Type B pancreatic cell (in vitro differentiated cells): ENCODE measurements around the gene RAB3B. TPM values are rescaled to one million over a fixed set of nuclear protein-coding genes. Genes with fewer than 3 reads are reported as not detected.

ENCODE experiments used
- DNase-seq: peaks from one replicate; pipeline ENCODE4 v3.0.0; 2021; ENCODE audit warnings: mixed read lengths; ENCODE audit not compliant: unreplicated experiment; ENCODE audit errors: extremely low spot score
- H3K27ac Mint-ChIP-seq: 2 replicates; pipeline ENCODE4 v1.8.0; 2021; ENCODE audit warnings: mild to moderate bottlenecking, mixed read lengths
- H3K27me3 Mint-ChIP-seq: 2 replicates; pipeline ENCODE4 v1.8.0; 2021; ENCODE audit warnings: mixed read lengths
- H3K36me3 Mint-ChIP-seq: 2 replicates; pipeline ENCODE4 v1.8.0; 2021; ENCODE audit warnings: mixed read lengths
- H3K4me1 Mint-ChIP-seq: one replicate; pipeline ENCODE4 v1.8.0; 2021; ENCODE audit warnings: mixed read lengths; ENCODE audit not compliant: unreplicated experiment
- H3K4me3 Mint-ChIP-seq: 2 replicates; pipeline ENCODE4 v1.8.0; 2021; ENCODE audit warnings: mild to moderate bottlenecking, mixed read lengths
- H3K9me3 Mint-ChIP-seq: 2 replicates; pipeline ENCODE4 v1.8.0; 2021; ENCODE audit warnings: mixed read lengths
- CTCF ChIP-seq: fragments of 200-600 bp; sonication (generic); conservative IDR thresholded peaks from 2 replicates; pipeline ENCODE4 v1.5.0; 2021; ENCODE audit warnings: antibody characterized with exemption, mild to moderate bottlenecking
- total RNA-seq: library from RNA; stranded (reverse); gene quantifications from 2 replicates; pipeline ENCODE4 v1.2.1, GENCODE V29; 2021; ENCODE audit warnings: low replicate concordance

The RAB3B gene
- total RNA-seq, 1 donor from 2014 or later: 16.9 TPM

DNA sequence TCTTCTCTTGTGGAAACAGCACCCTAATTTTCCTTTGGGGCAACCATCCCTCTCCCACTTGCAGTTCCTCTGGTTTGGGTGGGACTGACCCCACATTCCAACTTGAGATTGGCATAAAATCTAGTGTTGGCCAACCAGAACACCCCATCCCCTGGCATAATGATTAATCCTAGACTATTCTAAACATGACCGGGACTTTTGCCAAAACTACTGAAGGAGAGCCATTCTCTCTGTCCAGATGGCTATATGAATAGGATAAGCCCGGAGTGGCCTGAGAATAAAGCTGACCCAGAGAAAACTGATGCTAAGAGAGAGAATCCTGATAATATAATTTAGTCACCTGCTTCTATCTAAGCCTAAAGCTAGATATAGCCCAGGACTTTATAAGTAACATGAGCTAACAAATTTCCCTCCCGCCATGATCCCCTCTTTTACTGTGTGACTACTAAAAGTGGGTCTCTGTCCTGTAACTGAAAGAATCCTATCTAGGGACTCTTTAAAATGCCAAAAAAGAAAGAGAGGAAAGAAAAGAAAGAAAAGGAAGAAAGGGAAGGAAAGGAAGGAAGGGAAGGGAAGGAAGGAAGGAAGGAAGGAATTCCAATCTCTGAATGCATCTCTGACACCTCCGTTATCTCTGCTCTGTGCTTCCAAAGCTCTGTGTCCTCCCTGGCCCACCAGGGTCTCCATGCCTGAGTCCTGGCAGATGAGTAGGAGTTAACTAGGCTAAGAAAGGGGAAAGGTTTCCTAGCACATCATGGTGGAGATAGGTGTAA is 84.0 kb downstream of the RAB3B start:
- Mint-ChIP-seq H3K27me3 (peaks cover 39% of the 10 kb centered on the region), H3K4me3 (no peak overlapping the region), H3K36me3 (no peaks in the 10 kb centered on the region), H3K4me1 (peaks cover 4% of the 10 kb centered on the region), H3K9me3 (no peaks in the 10 kb centered on the region), H3K27ac (peak overlapping the region; percentile 15)
- no peak for DNase-seq
- no peak for TF ChIP-seq CTCF

DNA sequence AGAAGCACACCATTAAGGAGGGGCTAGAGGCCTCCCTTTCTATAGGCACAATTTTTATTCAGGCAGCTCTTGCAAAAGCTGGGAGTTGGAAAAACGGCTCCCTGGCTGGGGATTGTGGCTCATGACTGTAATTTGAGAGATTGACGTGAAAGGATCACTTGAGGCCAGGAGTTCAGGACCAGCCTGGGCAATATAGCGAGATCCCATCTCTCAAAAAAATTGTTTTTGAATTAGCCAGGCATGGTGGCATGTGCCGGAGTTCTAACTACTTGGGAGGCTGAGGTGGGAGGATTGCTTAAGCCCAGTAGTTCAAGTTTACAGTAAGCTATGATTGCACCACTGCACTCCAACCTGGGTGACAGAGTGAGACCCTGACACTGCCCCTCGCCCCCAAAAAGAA is 88.0 kb downstream of the RAB3B start:
- Mint-ChIP-seq H3K4me3 (no peak overlapping the region), H3K36me3 (no peaks in the 10 kb centered on the region)
- TF ChIP-seq CTCF: no peak

DNA sequence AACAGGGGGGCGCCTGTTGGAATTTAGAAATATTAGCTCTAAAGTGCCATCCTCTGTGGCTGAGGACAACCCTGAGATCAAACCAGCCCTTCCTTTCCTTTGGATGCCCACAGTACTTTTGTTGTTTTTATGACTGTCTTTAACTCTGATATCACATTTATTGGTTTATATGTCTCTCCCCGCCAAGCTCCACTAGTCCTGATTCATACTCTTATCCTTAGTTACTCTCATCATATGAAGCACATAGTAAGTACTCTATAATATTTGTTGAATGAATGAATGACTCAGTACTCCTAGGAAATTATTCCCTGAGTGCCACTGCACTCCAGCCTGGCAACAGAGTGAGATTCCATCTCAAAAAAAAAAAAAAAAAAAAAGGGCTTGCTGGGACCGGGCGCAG is 89.3 kb downstream of the RAB3B start:
- H3K4me3 Mint-ChIP-seq: no peak overlapping the region
- H3K9me3 Mint-ChIP-seq: no peaks in the 10 kb centered on the region
- DNase-seq: no peak
- no peaks in the 10 kb centered on the region for H3K36me3 Mint-ChIP-seq
- no peaks in the 10 kb centered on the region for H3K4me1 Mint-ChIP-seq
- H3K27ac Mint-ChIP-seq: no peak overlapping the region
- H3K27me3 Mint-ChIP-seq: peaks cover 40% of the 10 kb centered on the region
- TF ChIP-seq CTCF: no peak

More for the DNA sequence above, 88.0 kb downstream of the RAB3B start:
- Mint-ChIP-seq H3K27ac (no peak overlapping the region), H3K27me3 (peaks cover 43% of the 10 kb centered on the region), H3K9me3 (no peaks in the 10 kb centered on the region), H3K4me1 (peaks cover 4% of the 10 kb centered on the region)
- DNase-seq: no peak

- peaks cover 47% of the 10 kb centered on the region for H3K27me3 Mint-ChIP-seq
Observed at GRCh38 chr1:51899022-51899421, 91.5 kb downstream of the RAB3B start.

DNA sequence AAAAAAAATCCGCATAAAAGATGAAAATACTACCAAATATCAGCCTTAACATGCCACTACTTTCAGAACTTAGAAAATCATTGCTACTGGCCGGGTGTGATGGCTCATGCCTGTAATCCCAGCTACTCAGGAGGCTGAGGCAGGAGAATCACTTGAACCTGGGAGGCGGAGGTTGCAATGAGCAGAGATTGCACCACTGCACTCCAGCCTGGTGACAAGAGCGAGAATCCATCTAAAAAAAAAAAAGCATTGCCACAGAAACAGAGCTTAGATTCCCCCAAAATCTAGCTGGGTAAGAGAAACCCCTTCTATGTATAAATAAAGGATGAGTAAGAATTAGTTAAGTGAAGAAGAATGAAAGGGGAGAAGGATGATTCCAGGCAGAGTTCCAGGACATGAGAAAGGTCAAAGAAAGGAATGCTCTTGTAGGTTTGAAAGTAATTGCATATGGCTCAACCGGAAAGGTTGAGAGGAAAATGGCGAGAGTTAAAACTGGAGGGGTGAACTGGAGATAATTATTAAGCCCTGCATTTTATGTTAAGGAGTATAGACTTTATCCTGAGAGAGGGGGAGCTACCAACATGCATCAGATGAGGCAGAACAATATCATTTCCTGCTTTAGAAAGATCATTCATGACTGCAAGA is 92.3 kb downstream of the RAB3B start:
- H3K27me3 Mint-ChIP-seq: peaks cover 45% of the 10 kb centered on the region
- no peak overlapping the region for H3K27ac Mint-ChIP-seq
- no peaks in the 10 kb centered on the region for H3K4me1 Mint-ChIP-seq
- H3K9me3 Mint-ChIP-seq: no peaks in the 10 kb centered on the region
- no peak for TF ChIP-seq CTCF
- no peaks in the 10 kb centered on the region for H3K36me3 Mint-ChIP-seq
- H3K4me3 Mint-ChIP-seq: no peak overlapping the region
- no peak for DNase-seq

More at GRCh38 chr1:51899022-51899421, 91.5 kb downstream of the RAB3B start:
- no peaks in the 10 kb centered on the region for H3K4me1 Mint-ChIP-seq
- H3K27ac Mint-ChIP-seq: no peak overlapping the region
- no peaks in the 10 kb centered on the region for H3K36me3 Mint-ChIP-seq
- H3K9me3 Mint-ChIP-seq: no peaks in the 10 kb centered on the region
- H3K4me3 Mint-ChIP-seq: no peak overlapping the region
- DNase-seq: no peak
- TF ChIP-seq CTCF: no peak
